ENCODE results near the gene ABLIM2.
A peak's percentile ranks its signal among the peaks of the same experiment; 100 is the strongest.

ABLIM2 gene

DNA sequence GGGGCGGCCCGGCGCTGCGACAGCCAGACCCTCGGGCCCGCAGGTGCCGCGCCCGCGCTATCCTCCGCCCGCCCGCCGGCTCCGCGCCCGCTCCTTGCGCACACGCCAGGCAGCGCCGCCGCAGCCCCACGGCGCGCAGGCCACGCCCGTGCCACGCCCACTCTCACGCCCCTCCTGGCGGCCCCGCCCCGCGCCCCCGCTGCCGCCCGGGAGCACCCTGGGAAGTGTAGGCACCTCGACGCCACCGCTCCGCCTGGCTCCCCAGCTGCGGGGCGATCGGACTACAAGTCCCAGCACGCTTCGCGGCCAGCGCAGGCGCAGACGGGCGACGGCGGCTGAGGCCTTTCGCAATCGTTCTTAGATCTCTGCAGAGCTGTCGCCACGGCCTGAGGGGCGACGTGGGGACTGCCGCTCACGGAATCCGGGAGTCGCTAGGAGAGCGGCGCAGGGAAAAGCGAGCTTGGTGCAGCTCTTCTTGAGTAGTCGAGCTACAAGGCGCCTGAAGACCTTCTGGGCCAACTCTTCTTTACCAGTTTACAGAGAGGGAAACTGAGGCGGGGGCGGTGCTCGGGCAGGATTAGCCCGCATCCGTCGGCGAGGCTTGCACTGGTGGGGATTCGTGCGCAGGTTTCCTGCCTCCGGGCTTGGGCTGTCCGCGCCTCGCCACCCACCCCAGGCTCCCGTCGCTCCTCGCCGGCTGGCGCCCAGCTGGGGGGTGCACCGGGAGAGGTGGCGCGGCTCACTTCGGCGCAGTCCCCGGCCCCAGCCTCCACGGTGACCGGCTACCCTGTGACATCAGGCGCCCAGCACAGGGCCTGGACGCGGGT lies at the start of gene ABLIM2:
Gene ABLIM2 (minus strand): TSS at position 104 of the 827 bp plus-strand sequence. CDS start 124 bp downstream, outside the sequence.
- DNase-seq: peak; percentile 100

DNA sequence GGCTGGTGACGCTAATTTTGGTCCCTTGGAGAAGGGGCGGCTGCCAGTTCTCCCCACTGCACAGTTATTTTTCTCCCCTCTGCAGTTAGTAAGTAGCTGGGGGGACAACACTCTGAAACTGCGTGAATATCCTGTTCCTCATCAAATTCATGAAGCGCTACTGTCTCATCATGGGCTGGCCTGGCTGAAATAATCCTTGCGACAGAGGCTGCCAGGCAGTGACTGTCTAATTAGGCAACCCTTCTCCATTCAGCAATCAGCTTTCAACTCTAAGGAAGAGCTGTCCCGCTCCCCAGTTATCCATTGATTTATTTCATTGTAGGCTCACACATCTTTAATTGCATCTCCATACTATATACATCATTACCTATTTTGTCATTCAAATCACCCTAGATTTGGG lies 48.7 kb upstream of the ABLIM2 start:
- peak; percentile 91 for DNase-seq

GRCh38 chr4:8205749-8206611 lies 47.4 kb upstream of the ABLIM2 start:
- DNase-seq: no peak

GRCh38 chr4:8205241-8205707 lies 46.7 kb upstream of the ABLIM2 start:
- DNase-seq: peak; percentile 84

DNA sequence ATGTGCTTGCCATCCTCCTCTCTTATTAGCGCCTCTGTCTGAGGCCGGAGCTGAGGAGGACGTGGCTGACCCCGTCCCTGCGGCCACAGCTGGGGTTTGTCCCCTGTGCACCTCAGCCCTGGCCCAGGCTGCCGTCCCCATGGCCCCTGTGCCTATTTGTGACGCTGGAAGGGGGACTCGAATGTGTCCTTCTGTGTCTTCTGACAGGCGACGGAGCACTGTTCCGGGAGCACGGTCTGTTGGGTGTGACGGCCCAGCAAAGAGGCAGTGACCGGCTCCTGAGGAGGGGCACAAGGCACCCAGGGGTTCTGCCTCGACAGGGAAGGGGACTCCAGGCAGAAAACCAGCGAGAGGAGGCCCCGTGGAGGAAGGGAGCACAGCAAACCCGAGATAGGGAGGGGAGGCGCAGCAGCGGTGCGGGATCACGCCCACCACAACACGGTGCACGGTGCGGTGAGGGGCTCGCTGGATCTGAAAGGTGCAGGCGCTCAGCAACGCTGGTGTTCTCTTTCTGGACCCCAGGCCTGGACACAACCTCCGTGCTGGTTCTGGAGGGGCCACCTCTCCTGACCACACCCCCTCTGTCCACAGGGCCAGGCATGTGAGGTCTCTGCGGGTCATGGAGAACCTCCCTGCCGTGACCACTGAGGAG lies 46.1 kb upstream of the ABLIM2 start:
- no peak for DNase-seq

GRCh38 chr4:8203817-8204216 lies 45.2 kb upstream of the ABLIM2 start:
- DNase-seq: no peak

DNA sequence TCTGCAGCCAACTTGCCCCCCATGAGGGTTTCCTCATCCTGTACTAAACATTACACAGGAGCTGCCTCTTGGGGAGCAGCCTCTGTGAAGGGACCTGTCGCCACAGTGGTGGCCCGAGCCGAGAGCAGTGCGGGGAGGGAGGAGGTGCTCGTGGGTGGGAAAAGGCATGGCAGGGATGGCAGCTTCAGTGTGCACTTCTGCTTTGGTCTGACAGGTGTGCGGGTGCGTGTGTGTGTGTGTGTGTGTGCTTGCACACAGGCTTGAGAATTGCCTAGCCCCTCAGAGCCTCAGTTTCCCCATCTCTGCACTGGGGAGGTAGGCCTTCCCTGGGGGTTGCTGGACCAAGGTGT lies 44.4 kb upstream of the ABLIM2 start:
- DNase-seq: no peak

- DNase-seq: peak; percentile 61
These were observed 43.8 kb upstream of the ABLIM2 start for GRCh38 chr4:8202108-8203051.

GRCh38 chr4:8201321-8201781 lies 42.7 kb upstream of the ABLIM2 start:
- peak; percentile 78 for DNase-seq

DNA sequence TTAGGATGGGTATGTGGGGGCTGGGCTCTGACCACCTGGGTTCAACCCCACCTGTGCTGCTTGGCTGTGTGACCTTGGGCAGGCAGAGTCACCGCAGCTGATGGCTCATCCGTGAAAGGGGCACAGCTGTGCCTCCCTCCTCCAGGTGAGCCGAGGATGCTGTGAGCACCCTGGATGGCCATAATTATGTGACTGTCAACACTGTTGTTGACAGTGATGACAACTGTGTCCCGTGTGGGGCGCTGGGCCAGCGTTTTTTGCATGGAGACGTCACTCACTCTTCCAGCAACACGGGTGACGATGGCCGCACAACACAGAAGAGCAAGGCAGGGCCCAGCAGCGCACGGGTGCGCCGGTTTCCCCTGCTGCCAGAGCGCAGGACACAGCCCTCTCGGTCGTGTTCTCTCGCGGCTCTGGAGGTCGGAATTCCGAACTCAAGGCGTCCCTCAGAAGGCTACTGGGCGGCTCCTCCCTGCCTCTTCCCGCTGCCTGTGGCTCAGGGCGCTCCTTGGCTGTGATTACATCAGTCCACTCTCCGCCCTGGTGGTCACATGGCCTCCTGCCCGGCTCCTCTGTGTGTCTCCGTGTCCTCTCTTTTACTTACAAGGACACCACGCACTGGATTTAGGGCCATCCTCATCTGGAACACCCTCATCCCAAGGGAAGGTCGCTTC lies 41.8 kb upstream of the ABLIM2 start:
- DNase-seq: peak; percentile 85

- DNase-seq: peak; percentile 67
These were observed 41.1 kb upstream of the ABLIM2 start for GRCh38 chr4:8199594-8200301.

- DNase-seq: peak; percentile 95
These were observed 40.4 kb upstream of the ABLIM2 start, which contains the start of gene SH3TC1 for GRCh38 chr4:8198906-8199593. Gene SH3TC1, plus strand, starts transcription at chr4:8199290. Its CDS starts 5,905 bp downstream, at chr4:8205195.

DNA sequence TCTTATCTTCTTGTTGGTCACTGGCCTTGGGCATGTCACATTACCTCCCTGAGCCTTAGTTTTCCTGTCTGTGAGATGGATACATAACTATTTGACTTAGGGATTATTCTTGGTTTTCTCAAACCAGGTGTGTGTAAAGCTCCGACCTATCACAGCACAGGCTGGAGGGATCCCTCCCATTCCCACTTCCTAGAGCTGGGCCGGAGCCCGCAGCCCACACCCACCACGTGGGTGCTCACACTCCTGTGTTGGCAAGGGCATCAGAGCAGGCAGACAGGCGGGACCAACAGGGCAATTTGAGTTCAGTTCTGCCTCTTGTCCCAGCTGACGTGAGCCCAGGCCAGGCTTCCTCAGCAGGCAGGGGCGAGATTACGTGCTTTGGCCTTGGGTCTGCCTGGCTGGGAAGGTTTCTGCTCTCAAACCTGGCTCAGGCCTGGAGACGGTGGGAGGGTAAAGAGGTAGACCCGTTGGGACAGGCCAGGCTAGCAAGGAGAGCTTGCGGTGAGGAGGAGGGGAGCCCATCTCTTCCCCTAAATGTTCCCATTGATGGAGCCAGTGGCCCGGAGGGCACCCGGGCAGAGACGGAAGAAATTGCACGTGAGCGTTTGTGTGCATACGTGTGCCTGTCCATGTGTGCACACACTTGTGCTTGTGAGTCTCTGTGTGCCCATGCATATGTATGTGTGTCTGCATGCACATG lies 39.7 kb upstream of the ABLIM2 start:
- DNase-seq: peak; percentile 42

DNA sequence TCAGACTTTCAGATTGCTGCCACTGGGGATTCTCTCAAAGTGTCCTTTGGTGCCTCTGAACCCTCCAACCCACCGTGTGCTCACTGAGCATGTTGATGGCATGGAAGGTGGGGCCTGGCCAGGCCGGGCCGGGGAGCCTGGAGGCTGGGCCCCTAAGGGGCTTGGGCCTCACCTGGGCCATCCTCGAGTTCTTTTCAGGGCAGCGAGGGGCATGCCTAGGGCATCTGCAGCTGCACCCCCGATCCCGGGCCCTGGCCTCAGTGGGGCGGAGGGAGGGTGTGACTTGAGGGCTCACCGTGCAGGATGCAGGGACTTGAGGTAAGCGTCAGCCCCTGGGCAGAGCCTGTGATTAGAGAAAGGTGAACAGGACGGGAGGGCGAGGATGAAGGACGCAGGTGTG lies 38.9 kb upstream of the ABLIM2 start:
- DNase-seq: no peak

GRCh38 chr4:8195841-8196458 lies 37.3 kb upstream of the ABLIM2 start:
- peak; percentile 53 for DNase-seq

DNA sequence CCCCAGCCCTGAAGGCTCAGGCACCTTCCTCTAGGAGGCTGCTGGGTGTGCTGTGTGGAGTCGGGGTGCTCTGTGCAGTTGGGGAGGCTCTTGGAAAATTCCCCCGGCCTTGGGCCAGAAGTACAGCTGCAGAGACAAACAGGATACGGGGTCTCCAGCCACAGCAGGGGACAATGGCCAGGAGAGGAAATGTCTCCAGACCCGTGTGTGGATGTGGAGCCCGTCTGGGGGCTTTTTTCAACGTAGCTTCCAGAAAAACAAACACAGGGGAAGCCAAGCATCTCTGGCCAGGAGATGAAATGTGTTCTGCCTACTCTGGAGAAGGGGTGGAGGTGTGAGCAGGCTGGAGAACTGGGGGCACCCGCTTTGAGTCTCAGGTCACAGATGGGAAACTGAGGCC lies 36.8 kb upstream of the ABLIM2 start:
- no peak for DNase-seq

DNA sequence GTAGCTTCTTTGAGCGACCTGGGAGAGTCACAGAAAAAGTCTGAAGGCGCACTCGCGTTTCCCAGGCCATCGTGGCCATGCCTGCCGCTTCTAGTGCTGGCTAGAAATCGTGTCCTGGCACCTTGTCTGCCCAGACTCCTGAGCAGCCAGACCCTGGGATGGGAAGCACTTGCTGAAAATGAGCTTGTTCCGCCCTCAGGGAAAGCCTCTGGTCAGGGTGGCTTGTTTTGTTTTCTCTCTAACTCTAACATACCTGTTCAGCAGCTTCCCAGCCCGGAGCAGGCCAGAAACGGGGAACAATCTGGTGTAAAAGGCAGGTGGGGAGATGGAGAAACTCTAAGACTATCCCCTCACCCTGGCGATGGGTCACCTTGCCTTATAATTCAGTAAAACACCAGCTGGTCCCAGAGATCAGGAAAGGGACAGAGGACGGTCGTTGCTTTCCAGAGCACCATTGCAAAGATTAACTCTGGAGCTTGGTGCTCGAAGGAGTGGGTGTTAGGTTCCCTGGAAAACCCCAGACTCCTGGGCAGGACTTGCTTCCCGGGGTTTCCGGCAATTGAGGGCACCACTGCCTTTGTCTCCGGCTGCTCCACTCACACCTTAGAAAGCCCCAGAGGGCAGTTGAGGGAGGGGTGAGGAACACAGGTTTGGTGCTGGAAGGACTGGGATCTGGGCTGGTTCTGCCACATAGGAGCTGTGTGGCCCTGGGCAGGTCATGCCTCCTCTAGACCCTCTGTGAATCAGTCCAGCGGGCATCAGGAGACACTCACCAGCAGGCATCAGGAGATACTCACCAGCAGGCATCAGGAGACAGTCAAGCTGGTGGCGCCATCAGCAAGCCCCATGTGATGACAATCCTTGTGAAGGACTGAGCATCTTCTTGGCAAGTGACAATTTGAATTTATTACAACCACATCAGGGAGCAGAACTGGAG lies 36.0 kb upstream of the ABLIM2 start:
- DNase-seq: no peak

All from suppressor macrophage treated with lipopolysaccharide for 4 hours (primary cell).